ENCODE results near the gene NR3C1.
A peak's percentile ranks its signal among the peaks of the same experiment; 100 is the strongest.

The NR3C1 gene

DNA sequence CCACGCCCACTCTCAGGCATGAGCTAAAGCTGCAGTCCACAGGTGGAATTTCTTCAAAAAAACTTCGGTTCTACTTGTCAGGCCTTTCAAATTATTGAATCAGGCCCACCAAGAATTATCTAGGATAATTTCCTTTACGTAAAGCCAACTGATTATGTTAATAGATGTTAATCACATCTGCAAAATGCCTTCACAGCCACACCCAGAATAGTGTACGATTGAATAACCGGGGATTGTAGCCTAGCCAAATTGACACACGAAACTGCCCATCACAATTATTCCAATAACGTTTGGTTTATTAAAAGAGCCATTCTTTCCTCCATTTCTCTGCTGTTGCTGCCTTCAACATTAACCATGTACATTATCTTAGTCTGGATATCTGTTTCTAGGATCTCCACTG lies 148.7 kb downstream of the NR3C1 start:
- DNase-seq: no peak

DNA sequence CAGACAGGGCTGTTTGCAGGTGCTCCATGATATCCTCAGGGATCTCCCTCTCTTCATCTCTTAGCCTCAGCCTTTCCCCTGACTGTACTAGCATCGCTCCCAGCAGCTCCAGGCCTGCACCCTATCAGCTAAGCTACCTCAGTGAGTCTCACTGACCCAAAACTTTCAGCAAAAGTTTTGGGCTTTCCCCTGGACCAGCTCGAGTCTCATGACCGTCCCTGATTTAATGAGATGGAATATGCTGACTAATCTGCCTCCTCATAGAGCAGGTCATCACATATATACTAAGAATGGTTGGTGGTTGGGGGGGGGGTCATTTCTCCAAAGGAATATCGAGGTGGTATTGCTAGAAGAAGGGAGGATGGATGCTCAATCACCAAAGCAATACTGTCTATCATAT lies 151.5 kb downstream of the NR3C1 start:
- no peak for DNase-seq

DNA sequence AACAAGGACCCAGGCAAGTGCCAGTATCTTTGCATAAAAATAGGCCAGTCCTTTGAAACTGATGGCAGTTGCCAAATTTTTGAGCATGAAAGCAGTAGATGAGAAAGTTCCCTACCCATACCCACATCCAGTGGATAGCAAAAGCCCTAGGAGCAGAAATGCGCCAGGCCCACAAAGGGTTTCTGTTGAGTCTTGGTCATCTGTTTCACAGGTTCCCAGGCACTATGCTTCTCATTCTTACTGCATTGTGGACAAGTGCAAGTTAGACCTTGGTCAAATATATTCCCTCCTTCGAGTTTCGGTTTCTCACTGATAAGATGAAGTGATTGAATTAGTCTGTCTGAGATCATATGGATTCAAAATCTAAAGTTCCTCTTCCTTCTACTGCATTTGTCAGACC lies 152.3 kb downstream of the NR3C1 start:
- no peak for DNase-seq

DNA sequence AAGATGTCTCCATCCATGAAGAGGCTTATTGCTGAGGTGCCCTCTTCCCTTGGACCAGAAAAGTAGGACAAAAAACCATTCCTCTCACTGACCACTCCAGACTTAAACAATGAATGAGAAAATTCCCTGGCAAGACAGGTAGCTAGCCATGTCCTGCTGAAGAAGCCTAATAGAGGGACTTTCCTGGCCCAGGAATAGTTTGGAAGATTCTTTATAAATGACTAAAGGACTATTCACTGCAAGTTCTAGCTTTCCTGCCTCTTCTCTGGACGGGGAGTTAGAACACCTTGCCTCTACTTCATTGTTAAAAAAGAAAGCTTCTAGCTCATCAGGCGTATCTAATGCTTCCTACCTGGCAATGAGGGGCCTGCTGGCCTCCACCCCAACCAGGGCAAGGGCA lies 153.6 kb downstream of the NR3C1 start:
- DNase-seq: no peak

DNA sequence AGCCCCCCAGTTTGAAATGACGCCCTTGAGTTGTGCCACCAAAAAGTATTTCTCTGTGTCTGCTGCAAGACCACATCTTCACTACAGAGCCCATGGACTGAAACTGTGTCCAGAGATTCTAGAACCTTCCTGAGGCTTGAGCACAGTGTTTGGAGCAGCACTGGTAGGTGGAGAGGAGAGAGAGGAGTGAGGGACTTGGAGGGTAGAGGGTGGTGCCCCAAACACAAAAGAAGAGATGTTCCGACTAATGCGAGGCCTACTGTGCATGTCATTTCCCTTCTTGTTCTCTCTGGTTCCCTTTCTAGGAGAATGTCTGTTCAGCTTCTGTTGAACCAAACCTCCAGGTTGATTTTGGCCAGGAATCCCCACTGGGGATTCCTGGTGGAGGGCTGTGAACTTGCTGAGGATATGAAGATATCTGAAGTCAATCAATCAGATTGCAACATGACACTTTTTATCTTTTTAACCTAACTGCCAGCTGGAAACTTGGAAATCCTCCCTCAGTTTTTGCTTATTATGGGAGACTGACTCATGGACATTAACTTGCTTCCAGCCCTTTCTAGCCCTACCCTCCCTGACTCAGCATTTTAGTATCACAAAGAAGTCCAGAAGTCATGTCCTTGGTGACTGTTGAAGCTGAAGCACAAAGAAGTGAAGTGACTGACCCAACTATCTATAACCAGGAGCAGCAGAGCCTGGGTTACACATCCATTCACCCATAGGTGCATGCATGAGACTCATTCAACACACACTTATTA lies 154.5 kb downstream of the NR3C1 start:
- peak; percentile 82 for DNase-seq

DNA sequence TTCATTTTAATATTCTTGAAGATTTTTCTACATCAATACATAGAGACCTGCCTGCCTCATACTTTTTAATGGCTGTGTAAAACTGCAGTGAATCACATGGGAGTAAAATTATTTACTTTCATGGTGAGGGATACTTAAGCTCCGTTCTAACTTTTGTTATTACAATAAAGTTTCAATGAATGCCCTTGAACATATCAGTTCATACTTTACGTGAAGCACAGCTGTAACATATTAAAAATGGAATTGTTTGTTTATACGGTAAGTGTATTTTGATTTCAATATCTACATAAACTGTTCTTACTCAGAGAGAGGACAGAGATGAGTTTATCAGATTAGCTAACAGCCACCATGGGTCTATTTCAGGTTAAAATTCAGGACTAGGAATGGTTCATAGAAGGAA lies 155.1 kb downstream of the NR3C1 start:
- no peak for DNase-seq

DNA sequence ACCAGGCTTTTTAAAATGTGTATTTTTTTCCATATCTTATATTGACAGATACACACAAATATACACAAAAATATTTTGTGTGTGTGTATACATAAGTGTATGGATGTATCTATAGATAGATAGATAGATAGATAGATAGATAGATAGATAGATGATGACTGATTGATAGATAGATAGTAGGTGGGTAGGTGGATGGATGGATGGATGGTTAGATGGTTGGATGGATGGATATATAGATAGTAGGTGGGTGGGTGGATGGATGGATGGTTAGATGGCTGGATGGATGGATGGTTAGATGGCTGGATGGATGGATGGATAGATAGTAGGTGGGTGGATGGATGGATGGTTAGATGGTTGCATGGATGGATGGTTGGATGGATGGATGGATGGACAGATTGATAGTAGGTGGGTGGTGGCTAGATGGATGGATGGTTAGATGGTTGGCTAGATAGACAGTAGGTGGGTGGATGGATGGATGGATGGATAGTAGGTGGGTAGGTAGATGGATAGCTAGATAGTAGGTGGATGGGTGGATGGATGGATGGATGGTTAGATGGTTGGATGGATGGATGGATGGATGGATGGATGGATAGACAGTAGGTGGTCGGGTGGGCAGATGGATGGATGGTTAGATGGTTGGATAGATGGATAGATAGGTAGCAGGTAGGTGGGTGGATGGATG lies 156.2 kb downstream of the NR3C1 start:
- DNase-seq: no peak

DNA sequence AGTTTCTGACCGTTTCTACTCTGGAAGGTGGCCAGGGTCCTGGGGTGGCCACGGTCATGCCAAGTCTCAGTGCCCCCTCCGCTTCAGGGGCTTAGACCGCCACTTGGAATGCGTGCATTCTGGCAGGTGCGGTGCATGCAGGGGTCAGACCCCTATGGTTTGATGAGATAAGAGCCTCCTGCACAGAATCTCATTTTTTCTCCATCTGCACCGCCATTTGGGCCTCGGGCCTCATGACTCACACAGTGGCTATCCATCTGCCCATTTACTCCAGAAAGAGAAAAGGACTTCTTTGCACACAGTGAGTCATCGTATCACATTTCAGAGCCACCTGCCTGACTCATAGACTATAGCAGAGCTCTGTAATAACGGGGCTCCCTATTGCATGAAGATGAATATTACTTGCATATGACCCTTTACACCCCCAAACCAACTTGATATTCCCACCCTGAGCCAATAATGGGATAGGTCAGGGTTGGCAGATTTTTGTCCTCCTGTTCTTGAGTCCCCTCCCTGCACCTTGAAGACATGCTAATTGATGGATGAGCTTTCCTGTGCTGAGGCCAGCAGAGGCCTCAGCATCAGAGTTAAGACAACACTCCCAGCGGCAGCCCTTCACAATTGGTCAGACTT lies 157.4 kb downstream of the NR3C1 start:
- DNase-seq: peak; percentile 93

DNA sequence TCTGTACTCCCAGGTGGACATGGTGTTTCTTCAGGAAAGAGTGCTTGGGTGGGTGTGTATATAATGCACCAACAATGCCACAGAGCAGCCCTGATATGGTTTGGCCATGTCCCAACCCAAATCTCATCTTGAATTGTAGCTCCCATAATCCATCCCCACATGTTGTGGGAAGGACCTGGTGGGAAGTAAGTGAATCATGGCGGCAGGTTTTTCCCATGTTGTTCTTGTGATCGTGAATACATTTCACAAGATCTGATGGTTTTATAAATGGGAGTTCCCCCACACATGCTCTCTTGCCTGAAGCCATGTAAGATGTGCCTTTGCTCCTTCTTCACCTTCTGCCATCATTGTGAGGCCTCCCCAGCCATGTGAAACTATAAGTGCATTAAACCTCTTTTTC lies 158.5 kb downstream of the NR3C1 start:
- no peak for DNase-seq

DNA sequence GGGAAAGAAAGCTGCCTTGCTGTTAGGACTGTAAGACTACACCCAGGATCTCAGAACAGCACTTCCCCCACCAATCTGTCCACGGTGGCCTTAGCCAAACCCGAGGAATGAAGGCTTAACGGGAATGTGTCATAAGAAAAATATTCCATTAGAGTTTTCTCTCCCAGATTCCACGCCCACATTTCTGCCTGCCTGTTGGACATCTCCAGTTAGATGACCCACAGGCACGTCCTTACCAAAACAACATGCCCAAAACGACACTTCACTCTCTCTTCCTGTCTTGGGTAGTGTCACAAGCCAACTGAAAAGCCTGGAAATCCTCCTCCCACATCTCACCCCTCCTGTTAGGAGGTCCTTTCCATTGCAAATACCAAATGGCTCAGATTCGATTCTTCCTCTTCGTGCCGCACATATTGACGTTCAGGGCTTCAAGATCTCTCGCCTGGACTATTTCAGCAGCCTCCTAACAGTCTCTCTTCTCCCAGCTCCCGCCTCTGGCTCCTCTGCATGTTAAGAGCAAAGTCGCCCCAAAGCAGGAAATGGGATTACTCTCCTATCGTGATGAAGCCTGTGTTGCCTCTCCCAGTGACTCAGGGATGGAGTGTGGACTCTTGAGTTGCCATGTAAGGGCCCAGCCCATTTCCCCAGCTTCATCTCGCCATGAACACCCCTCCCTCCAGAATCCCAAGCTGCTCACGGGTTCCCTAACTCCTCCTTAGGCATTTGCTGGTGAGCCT lies 159.3 kb downstream of the NR3C1 start:
- DNase-seq: peak; percentile 98

DNA sequence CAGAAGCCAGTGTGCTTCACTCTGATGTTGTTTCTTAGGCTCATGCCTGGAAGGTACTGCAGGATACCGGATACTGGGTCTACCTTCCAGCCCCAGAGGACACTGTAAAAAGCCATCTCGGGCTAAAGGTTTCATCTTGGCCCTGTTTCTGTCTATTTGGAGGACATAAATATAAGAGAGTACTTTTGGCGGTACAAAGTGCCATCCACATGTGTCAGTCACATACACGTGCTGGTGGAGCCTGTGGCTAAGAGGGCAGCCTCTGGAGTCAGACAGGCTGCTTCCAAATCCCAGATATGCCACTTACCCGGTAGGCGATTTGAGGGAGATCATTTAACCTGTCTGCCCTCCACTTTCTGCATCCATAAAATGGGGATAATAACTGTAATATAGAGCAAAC lies 160.4 kb downstream of the NR3C1 start:
- no peak for DNase-seq

DNA sequence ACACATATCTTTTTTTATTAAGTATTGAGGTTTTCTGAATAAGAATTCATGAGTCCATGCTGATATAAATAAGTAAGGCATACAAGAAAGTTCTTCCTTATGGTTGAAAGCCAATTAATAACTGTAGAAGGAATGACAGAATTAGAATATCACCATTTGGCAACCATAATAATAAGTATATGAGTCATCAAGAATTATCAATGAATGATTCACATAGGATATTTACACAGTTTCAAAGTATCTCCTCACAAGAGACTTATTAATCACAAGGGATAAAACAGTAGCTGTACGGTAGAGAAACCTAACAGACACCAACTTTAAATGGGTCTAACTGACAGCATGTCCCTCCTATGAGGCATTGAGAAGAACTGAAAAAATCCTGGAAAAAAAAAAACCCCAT lies 161.6 kb downstream of the NR3C1 start:
- peak; percentile 64 for DNase-seq

DNA sequence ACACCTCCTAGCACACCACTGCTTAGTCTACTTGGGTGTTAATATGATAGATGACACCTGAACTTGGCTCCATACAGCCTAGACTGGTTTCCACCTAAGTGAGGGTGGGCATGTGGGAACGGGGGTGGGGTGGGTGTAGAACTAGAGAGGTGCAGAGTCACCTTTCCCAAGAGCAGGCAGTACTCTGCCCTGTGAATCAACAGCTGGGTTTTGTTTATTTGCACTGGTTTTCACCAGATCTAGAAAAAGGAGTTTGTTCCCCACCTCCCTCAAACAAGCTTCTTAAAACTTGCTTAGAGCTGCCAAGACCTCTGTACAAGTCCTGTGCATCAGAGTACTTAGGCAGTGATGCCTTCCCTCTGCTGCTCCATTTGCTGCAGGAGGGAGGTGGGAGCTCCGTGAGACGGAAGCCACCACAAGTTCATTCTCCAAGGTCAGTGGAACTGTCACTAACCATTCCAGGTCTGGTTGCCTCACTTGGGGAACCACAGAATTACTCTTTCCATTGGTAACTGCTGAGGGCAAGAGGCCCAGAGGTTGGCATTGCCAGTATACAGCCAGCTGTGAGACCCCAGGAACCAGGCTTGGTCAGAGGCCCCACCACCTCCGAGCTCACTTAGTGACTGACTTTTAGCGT lies 163.5 kb downstream of the NR3C1 start:
- no peak for DNase-seq

DNA sequence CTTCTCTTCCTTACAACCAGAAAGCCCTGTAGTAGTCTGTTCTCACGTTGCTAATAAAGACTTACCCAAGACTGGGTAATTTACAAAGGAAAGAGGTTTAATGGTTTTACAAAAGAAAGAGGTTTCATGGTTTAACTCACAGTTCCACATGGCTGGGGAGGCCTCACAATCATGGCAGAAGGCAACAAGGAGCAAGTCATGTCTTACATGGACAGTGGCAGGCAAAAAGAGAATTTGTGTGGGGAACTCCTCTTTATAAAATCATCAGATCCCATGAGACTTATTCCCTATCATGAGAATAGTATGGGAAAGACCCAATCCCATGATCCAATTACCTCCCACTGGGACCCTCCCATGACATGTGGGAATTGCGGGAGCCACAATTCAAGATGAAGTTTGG lies 164.9 kb downstream of the NR3C1 start:
- no peak for DNase-seq

DNA sequence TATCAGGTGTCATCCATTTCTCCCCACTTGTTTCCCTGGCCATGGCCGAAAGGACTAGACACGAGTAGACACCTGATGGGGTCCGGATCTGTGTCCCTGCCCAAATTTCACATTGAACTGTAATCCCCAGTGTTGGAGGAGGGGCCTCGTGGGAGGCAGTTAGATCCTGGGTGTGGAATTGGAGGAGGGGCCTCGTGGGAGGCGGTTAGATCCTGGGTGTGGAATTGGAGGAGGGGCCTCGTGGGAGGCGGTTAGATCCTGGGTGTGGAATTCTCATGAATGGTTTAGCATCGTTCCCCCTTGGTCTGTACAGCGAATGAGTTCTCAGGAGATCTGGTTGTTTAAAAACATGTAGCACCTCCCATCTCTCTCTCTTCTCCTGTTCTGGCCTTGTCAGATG lies 165.8 kb downstream of the NR3C1 start:
- no peak for DNase-seq

DNA sequence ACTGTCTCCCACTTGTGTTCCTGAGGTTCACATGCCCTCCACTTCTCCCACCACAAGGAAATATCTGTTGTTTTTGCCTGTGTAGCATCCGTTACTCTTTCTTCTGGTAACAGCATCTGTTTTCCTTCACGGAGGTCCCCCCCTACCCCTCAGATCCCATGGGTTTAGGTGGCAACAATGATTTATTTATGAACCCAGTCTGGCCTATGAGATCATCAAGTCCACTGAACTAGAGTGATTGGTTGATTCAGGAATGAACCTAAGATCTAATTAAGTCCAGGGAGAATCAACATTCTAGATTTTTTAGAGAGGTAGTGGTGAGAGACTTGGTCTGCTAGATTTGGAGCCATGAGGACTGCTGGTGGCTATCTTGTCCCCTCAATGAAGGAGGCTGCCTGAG lies 166.8 kb downstream of the NR3C1 start:
- peak; percentile 58 for DNase-seq

DNA sequence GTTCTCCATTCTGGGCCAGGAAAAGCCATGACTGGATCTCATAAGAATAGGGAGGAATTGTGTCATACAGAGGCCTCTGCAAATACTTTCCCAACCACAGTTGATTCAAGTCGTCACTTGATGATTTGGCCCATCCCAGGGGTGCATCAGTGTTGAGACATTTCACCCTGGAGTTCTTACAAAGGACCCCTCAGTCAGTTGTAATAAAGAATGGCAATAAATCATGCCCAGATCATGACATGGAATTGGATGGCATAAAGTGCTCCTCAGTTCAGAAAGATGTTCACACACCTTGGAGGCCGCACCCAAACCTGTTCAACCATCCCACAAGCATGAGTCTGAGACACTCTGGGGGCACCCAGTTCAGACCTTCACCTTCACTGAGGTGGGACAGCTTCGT lies 168.1 kb downstream of the NR3C1 start:
- DNase-seq: peak; percentile 88

DNA sequence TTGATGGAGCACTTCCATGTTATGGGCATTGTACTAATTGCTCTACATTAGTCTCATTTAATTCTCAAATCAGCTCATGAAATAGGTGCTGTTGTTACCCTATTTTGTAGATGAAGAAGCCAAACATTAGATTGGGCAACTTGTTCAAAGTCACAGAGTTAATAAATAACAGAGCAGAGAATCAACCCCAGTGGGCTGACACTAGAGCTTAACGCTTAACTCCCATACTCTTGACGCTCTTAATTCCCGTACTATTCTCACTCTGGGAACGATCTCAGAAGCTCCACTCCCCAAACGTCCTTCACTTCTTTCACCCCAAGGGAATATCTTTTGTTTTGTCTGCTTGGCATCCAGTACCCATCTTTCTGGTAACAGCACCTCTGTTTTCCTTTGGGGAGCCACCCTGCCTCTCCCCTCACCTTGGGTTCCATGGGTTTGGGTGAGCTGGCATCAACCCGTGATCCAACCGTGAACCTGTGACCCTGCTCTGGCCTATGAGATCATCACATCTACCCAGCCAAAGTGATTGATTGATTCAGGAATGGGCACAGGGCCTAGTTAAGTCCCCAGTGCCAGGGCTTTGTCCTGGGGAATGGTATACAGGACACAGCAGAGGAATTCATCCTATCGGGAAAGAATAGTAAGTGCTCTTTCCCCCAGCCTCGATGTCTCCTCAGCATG lies 169.2 kb downstream of the NR3C1 start:
- no peak for DNase-seq

DNA sequence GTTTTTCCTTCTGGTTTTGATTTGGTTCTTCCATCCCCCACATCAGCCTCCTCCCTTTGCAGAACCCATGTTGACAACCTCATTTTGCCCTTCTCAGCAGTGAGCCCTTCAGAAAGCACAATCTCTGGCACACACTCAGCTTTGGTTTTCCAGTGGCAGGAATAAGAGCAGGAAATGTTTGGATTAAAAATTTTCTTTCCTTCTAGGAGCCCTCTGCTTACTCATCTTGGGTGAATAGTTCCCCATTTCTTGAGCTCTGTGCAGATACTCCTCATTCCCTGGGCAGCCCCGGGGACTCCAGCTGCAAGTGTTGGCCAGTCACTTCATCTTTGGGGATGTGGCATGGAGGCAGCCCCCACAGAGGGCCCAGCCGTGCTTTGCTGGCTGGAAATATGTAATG lies 170.5 kb downstream of the NR3C1 start:
- peak; percentile 74 for DNase-seq

DNA sequence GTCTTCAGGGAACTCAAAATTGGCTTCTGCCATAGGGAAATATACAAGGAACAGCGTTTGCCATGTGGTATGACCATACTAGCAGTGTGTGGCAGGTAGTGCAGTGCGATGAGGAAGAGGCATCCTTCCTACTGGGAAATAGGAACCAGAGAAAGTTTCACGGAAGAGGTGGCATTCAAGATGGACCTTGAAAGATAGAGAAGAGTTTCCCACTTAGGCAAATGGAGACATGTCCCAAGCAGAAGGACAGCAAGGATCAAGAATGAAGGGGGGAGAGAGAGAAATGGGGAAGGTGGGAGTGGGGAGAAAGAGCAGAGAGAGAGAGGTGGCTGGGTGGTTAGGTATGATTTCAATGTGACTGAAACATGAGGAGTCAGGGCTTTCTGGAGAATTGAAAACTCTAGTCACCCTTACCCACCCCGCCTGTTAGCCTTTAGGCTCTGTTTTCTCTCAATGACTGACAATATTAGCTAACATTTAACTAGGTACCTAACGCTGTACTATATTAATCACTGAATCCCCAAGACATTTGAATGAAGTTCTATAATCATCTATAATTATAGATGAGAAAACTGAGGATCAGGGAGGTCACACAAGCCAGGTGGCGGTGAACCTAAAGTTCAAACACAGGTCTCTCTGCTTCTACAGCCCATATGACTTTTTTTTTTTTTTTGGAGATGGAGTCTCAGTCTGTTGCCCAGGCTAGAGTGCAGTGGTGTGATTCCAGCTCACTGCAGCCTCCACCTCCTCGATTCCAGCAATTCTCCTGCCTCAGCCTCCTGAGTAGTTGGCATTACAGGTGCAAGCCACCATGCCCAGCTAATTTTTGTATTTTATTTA lies 171.3 kb downstream of the NR3C1 start:
- no peak for DNase-seq

DNA sequence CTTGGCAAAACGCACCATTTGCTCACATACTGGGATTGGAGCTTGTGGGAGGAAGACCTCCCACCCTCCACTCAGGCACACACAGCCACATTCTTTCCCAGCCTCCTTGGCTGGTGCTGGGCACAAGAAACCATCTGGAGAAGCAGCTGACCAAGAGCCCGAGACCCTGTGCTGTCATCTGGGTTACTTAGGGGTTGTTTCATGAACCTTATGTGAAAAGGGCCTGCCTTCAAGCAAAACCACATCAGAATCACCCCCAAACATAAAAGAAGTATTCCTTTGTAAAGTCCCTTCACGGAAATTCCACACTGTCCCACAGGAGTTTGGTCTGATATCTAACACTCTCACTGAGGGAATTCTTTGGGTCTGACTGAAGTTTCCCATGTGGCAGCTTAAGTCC lies 172.1 kb downstream of the NR3C1 start:
- DNase-seq: no peak
